Suprapubic skin (tissue), 3 donors: Measurements from ENCODE around the gene FER.

Experiments used
- CTCF ChIP-seq, 2 donors: fragments of 200-600 bp in 1 of 2; fragments of 450-650 bp in 1 of 2; sonication (generic) in 1 of 2; IDR thresholded peaks; one replicate each; pipeline ENCODE4 v1.5.1; 2016 to 2019; ENCODE audit warnings: antibody characterized with exemption in 2 of 2, mild to moderate bottlenecking in 1 of 2, moderate library complexity in 1 of 2
- POLR2A ChIP-seq, 2 donors: fragments of 450-650 bp; IDR thresholded peaks; one replicate each; pipeline ENCODE4 v1.6.1; 2017; ENCODE audit warnings: antibody characterized with exemption in 2 of 2, mild to moderate bottlenecking in 2 of 2, moderate library complexity in 2 of 2

GRCh38 chr5:108727651-108728565 lies 19.8 kb upstream of the FER start:
- no peak for TF ChIP-seq CTCF (IDR thresholded peaks at IDR 0.05)
- peak; percentile 37 to 55 for TF ChIP-seq POLR2A (IDR thresholded peaks at IDR 0.05)
